Ramos (cell line): ENCODE measurements around the gene GLYATL2.

ENCODE experiments used
- in situ Hi-C: fragments of 300-500 bp; cut with MboI; formaldehyde crosslinking; loops from one replicate; pipeline ENCODE4 v1.14.3; 2022; ENCODE audit warnings: low sequenced_read_pairs; ENCODE audit not compliant: unreplicated experiment

The GLYATL2 gene

GRCh38 chr11:58801974-58802545 lies 42.4 kb downstream of the GLYATL2 start:
- in situ Hi-C loops, result no loop called here

GRCh38 chr11:58801302-58801701 lies 43.2 kb downstream of the GLYATL2 start:
- in situ Hi-C loops, result no loop called here

GRCh38 chr11:58796333-58796732 lies 48.2 kb downstream of the GLYATL2 start:
- in situ Hi-C loops, result no loop called here

GRCh38 chr11:58788355-58789023 lies 56.0 kb downstream of the GLYATL2 start:
- in situ Hi-C loops, result no loop called here

GRCh38 chr11:58787903-58788302 lies 56.6 kb downstream of the GLYATL2 start:
- in situ Hi-C loops, result no loop called here

- in situ Hi-C loops, result no loop called here
These were observed 57.8 kb downstream of the GLYATL2 start for GRCh38 chr11:58786693-58787092.

- in situ Hi-C loops, result no loop called here
These were observed 59.5 kb downstream of the GLYATL2 start for GRCh38 chr11:58784995-58785394.
